Astrocyte of the spinal cord (primary cell): ENCODE results near the gene MAP3K4.

Experiments
- DNase-seq: peaks from one replicate; pipeline ENCODE4 v3.0.0; 2011; ENCODE audit warnings: low read depth, low spot score
- H3K4me3 ChIP-seq: 2 replicates; pipeline ENCODE4 v1.5.1; 2011; ENCODE audit warnings: low read depth, mild to moderate bottlenecking, low read length, moderate library complexity
- in situ Hi-C: cut with HindIII; loops from 2 replicates; pipeline ENCODE4 v1.10.0; 2017; ENCODE audit warnings: low sequenced_read_pairs
- TF ChIP-seq, protein P1 (sequence below): IDR thresholded peaks from 2 replicates; pipeline ENCODE4 v1.5.1; 2012; ENCODE audit warnings: low read depth, mild to moderate bottlenecking, low read length, inconsistent platforms

The MAP3K4 gene

GRCh38 chr6:161088676-161089328 is 97.2 kb downstream of the MAP3K4 start:
- H3K4me3 ChIP-seq, result no peak overlapping the region
- TF ChIP-seq, protein P1, sequence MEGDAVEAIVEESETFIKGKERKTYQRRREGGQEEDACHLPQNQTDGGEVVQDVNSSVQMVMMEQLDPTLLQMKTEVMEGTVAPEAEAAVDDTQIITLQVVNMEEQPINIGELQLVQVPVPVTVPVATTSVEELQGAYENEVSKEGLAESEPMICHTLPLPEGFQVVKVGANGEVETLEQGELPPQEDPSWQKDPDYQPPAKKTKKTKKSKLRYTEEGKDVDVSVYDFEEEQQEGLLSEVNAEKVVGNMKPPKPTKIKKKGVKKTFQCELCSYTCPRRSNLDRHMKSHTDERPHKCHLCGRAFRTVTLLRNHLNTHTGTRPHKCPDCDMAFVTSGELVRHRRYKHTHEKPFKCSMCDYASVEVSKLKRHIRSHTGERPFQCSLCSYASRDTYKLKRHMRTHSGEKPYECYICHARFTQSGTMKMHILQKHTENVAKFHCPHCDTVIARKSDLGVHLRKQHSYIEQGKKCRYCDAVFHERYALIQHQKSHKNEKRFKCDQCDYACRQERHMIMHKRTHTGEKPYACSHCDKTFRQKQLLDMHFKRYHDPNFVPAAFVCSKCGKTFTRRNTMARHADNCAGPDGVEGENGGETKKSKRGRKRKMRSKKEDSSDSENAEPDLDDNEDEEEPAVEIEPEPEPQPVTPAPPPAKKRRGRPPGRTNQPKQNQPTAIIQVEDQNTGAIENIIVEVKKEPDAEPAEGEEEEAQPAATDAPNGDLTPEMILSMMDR, result no peak
- peak; percentile 25 for DNase-seq
- in situ Hi-C loops, result no loop called here

GRCh38 chr6:161091151-161091550 is 99.6 kb downstream of the MAP3K4 start:
- H3K4me3 ChIP-seq, result no peak overlapping the region
- DNase-seq, result no peak
- TF ChIP-seq, protein P1, result no peak
- in situ Hi-C loops, result no loop called here

DNA sequence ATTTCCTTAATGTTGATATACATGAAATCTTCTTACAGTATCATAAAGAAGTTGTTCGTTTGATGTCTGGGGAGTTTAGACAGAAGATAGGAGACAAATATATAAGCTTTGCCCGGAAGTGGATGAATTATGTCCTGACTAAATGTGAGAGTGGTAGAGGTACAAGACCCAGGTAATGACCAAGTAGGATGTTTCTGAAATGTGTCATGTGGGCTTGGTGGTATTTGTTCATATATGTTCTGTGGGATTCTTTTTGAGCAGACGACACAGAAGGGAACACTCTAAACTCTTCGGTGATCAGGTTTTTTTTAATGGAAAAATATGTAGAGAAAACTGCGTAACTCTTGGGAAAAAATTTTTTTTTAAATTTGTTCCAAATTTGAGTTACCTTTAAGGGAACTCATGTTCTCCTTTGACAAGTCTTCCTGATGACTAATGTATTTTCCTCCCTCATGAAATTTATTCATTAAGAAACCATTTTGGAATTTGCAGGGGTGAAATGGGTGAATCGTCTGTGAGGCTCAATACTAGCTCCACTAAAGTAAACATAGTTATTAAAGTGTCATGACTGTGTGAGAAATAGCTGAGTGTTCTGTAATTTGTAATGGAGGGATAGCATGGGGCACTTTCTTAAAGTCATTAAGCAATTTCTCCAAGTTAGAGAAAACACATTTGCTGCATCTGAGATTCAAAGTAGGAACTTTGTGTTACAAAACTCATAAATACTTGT is 100.6 kb downstream of the MAP3K4 start:
- in situ Hi-C loops, result no loop called here
- no peak overlapping the region for H3K4me3 ChIP-seq
- DNase-seq, result no peak
- TF ChIP-seq, protein P1, result no peak

DNA sequence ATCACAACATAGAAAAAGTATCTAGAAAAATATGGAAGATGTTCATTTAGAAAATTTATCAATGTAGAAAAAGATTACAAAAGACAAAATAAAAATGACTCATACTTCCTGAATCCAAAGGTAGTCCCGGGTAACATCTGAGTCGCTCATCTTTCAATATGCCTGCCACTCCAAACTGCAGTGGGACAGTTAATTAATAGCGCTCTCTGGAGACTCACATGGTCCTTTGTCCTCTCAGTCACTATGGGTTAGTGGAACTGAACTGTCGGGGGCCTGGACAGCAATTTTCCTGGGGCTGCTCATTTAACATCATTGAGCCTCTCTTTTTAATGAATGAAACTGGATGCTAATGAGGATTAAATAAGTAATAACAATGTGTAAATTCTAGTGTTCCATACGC is 103.4 kb downstream of the MAP3K4 start:
- in situ Hi-C loops, result no loop called here
- no peak overlapping the region for H3K4me3 ChIP-seq
- TF ChIP-seq, protein P1, result no peak
- no peak for DNase-seq

DNA sequence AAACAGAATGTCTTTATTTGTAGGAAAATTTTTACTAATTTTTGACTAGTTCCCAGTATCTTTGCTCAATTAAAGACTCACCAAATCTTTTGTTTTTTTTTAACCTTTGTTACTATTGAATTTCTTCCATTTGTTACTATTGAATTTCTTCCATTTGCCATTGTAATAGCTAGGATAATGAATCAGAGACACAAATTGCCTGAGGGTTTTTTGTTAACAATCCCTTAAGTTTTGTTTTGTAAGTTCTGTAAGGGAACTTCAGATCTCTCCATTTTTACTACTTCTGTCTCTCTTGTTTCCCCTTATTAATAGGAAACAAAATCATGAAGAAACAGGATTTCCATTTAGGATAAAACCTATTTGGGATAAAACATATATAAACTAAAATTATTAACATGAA is 104.3 kb downstream of the MAP3K4 start:
- H3K4me3 ChIP-seq, result no peak overlapping the region
- TF ChIP-seq, protein P1, result no peak
- in situ Hi-C loops, result no loop called here
- no peak for DNase-seq

GRCh38 chr6:161100072-161100471 is 108.5 kb downstream of the MAP3K4 start:
- TF ChIP-seq, protein P1, result no peak
- H3K4me3 ChIP-seq, result no peak overlapping the region
- no peak for DNase-seq
- in situ Hi-C loops, result no loop called here
